ENCODE results near the gene LGR4. TPM values are rescaled to one million over a fixed set of nuclear protein-coding genes. Genes with fewer than 3 reads are reported as not detected.

Gene LGR4
- total RNA-seq, 1 donor from 2014 or later, result 51.5 TPM

GRCh38 chr11:27496461-27496860, 23.9 kb upstream of the LGR4 start:
- no peak overlapping the region for H3K4me3 Mint-ChIP-seq
- no peaks in the 10 kb centered on the region for H3K9me3 Mint-ChIP-seq
- no peak overlapping the region for H3K27ac Mint-ChIP-seq (ENCODE audit: unreplicated experiment)
- H3K4me1 Mint-ChIP-seq, result peaks cover 6% of the 10 kb centered on the region
- H3K36me3 Mint-ChIP-seq (ENCODE audit: low read depth), result peaks cover 4% of the 10 kb centered on the region
- TF ChIP-seq CTCF (conservative IDR thresholded peaks at IDR 0.05), result no peak
- H3K27me3 Mint-ChIP-seq (ENCODE audit: low read depth), result no peaks in the 10 kb centered on the region
- DNase-seq (ENCODE audit: low read depth, low spot score), result no peak

- no peak for TF ChIP-seq CTCF (conservative IDR thresholded peaks at IDR 0.05)
- no peak for DNase-seq (ENCODE audit: low read depth, low spot score)
- H3K4me1 Mint-ChIP-seq, result peaks cover 6% of the 10 kb centered on the region
- no peak overlapping the region for H3K4me3 Mint-ChIP-seq
- H3K27me3 Mint-ChIP-seq (ENCODE audit: low read depth), result no peaks in the 10 kb centered on the region
- no peaks in the 10 kb centered on the region for H3K9me3 Mint-ChIP-seq
- no peak overlapping the region for H3K27ac Mint-ChIP-seq (ENCODE audit: unreplicated experiment)
- H3K36me3 Mint-ChIP-seq (ENCODE audit: low read depth), result peaks cover 8% of the 10 kb centered on the region
These were observed 23.2 kb upstream of the LGR4 start for GRCh38 chr11:27495710-27496300.

- Mint-ChIP-seq H3K9me3 (peaks cover 4% of the 10 kb centered on the region), H3K4me3 (no peak overlapping the region), H3K27me3 (ENCODE audit: low read depth) (no peaks in the 10 kb centered on the region), H3K36me3 (ENCODE audit: low read depth) (peaks cover 22% of the 10 kb centered on the region), H3K4me1 (peaks cover 5% of the 10 kb centered on the region), H3K27ac (ENCODE audit: unreplicated experiment) (no peak overlapping the region)
- DNase-seq (ENCODE audit: low read depth, low spot score), result no peak
- no peak for TF ChIP-seq CTCF (conservative IDR thresholded peaks at IDR 0.05)
These were observed 16.5 kb upstream of the LGR4 start for GRCh38 chr11:27489092-27489491.

DNA sequence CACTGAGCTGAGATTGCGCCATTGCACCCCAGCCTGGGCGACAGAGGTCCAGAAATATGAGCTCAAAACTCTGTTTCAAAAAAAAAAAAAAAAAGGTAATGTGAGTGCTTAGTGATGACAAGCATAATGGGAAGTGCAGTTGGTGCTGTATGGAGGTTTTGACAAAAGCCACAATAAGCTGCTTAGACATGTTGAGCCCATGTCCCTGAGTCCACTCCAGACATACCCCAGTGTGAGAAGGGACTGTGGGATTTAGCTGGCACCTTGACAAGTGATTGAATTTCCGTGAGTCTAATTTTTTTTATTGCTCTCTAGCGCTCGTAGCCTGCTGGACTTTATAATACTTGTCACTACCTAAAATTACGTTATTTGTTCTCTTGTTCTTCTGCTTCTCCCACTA, 15.1 kb upstream of the LGR4 start:
- Mint-ChIP-seq H3K27me3 (ENCODE audit: low read depth) (no peaks in the 10 kb centered on the region), H3K36me3 (ENCODE audit: low read depth) (peaks cover 22% of the 10 kb centered on the region), H3K9me3 (peaks cover 4% of the 10 kb centered on the region), H3K27ac (ENCODE audit: unreplicated experiment) (no peak overlapping the region), H3K4me1 (peaks cover 5% of the 10 kb centered on the region), H3K4me3 (no peak overlapping the region)
- TF ChIP-seq CTCF (conservative IDR thresholded peaks at IDR 0.05), result no peak
- no peak for DNase-seq (ENCODE audit: low read depth, low spot score)

- peak; percentile 97 for TF ChIP-seq CTCF (conservative IDR thresholded peaks at IDR 0.05)
- H3K27me3 Mint-ChIP-seq (ENCODE audit: low read depth), result no peaks in the 10 kb centered on the region
- H3K9me3 Mint-ChIP-seq, result peaks cover 4% of the 10 kb centered on the region
- H3K27ac Mint-ChIP-seq (ENCODE audit: unreplicated experiment), result no peak overlapping the region
- H3K36me3 Mint-ChIP-seq (ENCODE audit: low read depth), result peaks cover 18% of the 10 kb centered on the region
- peaks cover 5% of the 10 kb centered on the region for H3K4me1 Mint-ChIP-seq
- H3K4me3 Mint-ChIP-seq, result no peak overlapping the region
- peak; percentile 67 for DNase-seq (ENCODE audit: low read depth, low spot score)
These were observed 13.6 kb upstream of the LGR4 start for GRCh38 chr11:27485930-27486773.
